ENCODE measurements around the gene SDF2L1. TPM values are rescaled to one million over a fixed set of nuclear protein-coding genes. Genes with fewer than 3 reads are reported as not detected.
A peak's percentile ranks its signal among the peaks of the same experiment; 100 is the strongest.

SDF2L1 gene
- total RNA-seq, 6 experiments from 2014 or later, result 49.1 to 63.5 (median 55.6) TPM

DNA sequence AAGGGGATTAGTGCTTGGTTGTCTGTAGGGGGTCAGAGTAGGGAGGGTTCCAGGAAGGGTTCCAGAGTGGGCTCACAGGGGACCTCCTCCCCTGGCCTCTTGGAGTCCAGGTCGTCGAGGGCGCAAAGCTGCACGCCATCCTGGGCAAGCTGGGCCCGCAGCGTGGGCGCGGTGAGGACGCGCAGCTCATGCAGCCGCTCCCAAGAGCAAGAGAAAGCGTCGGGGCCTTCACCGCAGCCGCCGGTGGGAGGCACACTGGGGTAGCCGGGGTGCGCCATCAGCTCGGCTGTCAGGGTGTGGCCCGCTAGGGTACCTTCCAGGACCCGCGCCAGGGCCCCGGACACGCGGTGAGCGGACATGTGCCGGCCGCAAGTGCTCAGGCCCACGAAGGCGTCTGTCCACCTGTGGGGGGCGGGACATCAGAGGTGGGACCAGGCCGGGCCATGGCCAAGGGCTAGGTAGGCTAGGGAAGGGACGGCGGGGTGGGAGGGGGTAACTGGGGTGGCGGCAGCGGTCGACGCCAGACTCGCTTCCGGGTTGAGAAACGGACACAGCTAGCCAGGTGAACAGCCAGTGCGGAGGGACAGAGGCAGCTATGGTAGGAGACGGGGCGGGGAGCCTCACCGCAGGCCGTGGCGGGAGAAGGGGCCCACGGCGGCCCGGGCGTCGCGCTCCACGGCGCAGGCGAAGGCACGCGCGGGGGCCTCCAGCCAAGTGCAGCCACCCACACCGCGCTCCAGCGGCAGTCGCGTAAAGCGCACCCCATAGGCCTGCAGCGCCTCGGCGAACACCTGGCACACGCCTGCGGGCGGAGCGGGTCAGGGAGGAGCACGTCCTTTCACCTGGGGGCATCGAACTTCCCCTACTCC is 13.5 kb upstream of the SDF2L1 start:
- TF ChIP-seq, protein P1, sequence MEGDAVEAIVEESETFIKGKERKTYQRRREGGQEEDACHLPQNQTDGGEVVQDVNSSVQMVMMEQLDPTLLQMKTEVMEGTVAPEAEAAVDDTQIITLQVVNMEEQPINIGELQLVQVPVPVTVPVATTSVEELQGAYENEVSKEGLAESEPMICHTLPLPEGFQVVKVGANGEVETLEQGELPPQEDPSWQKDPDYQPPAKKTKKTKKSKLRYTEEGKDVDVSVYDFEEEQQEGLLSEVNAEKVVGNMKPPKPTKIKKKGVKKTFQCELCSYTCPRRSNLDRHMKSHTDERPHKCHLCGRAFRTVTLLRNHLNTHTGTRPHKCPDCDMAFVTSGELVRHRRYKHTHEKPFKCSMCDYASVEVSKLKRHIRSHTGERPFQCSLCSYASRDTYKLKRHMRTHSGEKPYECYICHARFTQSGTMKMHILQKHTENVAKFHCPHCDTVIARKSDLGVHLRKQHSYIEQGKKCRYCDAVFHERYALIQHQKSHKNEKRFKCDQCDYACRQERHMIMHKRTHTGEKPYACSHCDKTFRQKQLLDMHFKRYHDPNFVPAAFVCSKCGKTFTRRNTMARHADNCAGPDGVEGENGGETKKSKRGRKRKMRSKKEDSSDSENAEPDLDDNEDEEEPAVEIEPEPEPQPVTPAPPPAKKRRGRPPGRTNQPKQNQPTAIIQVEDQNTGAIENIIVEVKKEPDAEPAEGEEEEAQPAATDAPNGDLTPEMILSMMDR (IDR thresholded peaks at IDR 0.05), result no peak
- H3K9me3 Mint-ChIP-seq, result no peaks in the 10 kb centered on the region; the same call in 1 of the 2 replicates
- peaks cover 21% of the 10 kb centered on the region for H3K4me1 Mint-ChIP-seq (ENCODE audit: low read depth)
- H3K4me3 Mint-ChIP-seq, result peak overlapping the region; percentile 90
- peaks cover 8% of the 10 kb centered on the region for H3K36me3 Mint-ChIP-seq (ENCODE audit: low read depth)
- peaks cover 12% of the 10 kb centered on the region for H3K27me3 Mint-ChIP-seq (ENCODE audit: insufficient read depth)
- no peak for DNase-seq
- peak overlapping the region; percentile 81 for H3K27ac Mint-ChIP-seq

DNA sequence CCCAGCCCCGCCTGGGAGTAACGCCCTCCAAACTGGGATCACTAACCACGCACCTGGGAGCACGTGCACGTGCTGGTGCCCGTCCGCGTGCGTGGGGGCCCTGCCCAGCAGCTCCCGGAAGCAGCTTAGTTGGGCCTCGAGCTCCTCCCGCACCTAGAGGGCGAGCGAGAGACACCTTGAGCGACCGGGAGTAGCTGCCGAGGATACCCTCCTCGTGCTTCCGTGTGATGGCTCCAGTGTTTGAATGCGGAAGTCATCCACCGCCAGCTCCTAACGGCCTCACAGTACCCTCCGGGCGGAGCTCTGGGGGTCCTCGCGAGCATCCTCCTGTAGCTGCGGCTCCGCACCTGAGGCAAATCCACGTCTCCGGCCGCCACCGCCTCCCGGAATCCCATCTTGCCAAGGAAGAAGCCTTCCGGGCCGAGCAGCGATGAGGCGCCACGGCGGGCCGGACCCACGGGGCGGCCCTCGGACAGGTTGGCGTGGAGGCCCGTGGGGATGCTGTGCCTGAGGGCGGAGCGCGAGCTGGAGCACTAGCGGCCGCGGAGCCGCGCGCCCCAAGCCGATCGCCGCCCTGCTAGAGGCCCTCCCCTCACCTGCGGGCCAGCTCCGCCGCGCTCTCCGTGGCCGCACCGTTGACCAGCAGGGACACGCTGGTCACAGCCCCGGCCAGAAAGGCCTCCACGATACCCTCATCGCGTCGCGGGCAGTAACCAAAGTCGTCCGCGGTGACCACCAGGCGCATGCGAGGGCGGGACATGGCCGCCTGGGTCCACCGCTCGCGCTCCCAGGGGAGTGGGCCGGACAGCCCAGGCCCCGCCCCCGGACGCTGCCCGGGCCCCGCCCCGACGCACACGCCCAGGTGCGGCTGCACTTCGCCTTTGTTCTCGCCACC is 12.6 kb upstream of the SDF2L1 start, which contains the start of gene YDJC:
Gene YDJC (minus strand): TSS at position 768 of the 895 bp plus-strand sequence. CDS start 8 bp downstream, at position 760.
- TF ChIP-seq, protein P1 (IDR thresholded peaks at IDR 0.05), result peak; percentile 94; the same call in 1 of the 2 replicates
- no peaks in the 10 kb centered on the region; the same call in 1 of the 2 replicates for H3K9me3 Mint-ChIP-seq
- peaks cover 8% of the 10 kb centered on the region for H3K36me3 Mint-ChIP-seq (ENCODE audit: low read depth)
- peak within 1 kb of the TSS; percentile 81 for H3K27ac Mint-ChIP-seq
- H3K4me3 Mint-ChIP-seq, result peak within 1 kb of the TSS; percentile 90
- H3K27me3 Mint-ChIP-seq (ENCODE audit: insufficient read depth), result peaks cover 12% of the 10 kb centered on the region
- peak; percentile 86 for DNase-seq
- peaks cover 17% of the 10 kb centered on the region for H3K4me1 Mint-ChIP-seq (ENCODE audit: low read depth)

DNA sequence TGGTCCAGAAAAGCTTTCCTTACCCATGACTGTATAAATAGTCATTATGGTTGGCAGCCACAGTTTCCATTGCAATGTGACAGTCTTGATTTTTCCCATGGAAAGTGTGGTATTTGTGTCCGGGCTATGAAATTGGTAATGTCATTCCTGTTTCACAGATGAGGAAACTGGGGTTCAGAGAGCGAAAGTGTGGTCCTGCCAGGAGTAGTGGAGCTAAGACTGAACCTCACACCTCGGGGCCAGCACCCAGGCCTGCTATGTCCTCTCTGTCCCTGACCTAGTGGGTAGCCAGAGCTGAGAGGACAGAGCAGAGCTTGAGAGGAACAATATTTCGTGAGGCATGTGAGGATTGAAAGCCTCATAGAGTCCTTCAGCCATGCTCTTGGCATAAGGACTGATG is 11.1 kb upstream of the SDF2L1 start:
- TF ChIP-seq, protein P1 (IDR thresholded peaks at IDR 0.05), result no peak
- Mint-ChIP-seq H3K9me3 (no peaks in the 10 kb centered on the region; the same call in 1 of the 2 replicates), H3K36me3 (ENCODE audit: low read depth) (peaks cover 8% of the 10 kb centered on the region), H3K27me3 (ENCODE audit: insufficient read depth) (peaks cover 5% of the 10 kb centered on the region), H3K27ac (no peak overlapping the region), H3K4me3 (no peak overlapping the region), H3K4me1 (ENCODE audit: low read depth) (peaks cover 11% of the 10 kb centered on the region)
- no peak for DNase-seq

GRCh38 chr22:21632237-21632895 is 9.7 kb upstream of the SDF2L1 start, which contains the start of gene CCDC116:
TSS of gene CCDC116 (plus strand) at chr22:21632760. CDS start at chr22:21633182, 422 bp downstream.
- Mint-ChIP-seq H3K4me3 (no peak within 1 kb of the TSS), H3K4me1 (ENCODE audit: low read depth) (peaks cover 7% of the 10 kb centered on the region), H3K27me3 (ENCODE audit: insufficient read depth) (peaks cover 1% of the 10 kb centered on the region; the same call in 1 of the 2 replicates), H3K27ac (no peak within 1 kb of the TSS), H3K36me3 (ENCODE audit: low read depth) (peaks cover 8% of the 10 kb centered on the region), H3K9me3 (no peaks in the 10 kb centered on the region)
- TF ChIP-seq, protein P1 (IDR thresholded peaks at IDR 0.05), result no peak
- no peak for DNase-seq

- no peak overlapping the region for H3K4me3 Mint-ChIP-seq
- H3K27ac Mint-ChIP-seq, result no peak overlapping the region
- H3K27me3 Mint-ChIP-seq (ENCODE audit: insufficient read depth), result peaks cover 1% of the 10 kb centered on the region; the same call in 1 of the 2 replicates
- peaks cover 5% of the 10 kb centered on the region for H3K4me1 Mint-ChIP-seq (ENCODE audit: low read depth)
- no peak for DNase-seq
- H3K9me3 Mint-ChIP-seq, result no peaks in the 10 kb centered on the region
- H3K36me3 Mint-ChIP-seq (ENCODE audit: low read depth), result peaks cover 6% of the 10 kb centered on the region
- TF ChIP-seq, protein P1 (IDR thresholded peaks at IDR 0.05), result no peak
Observed at GRCh38 chr22:21632931-21633330, 9.2 kb upstream of the SDF2L1 start.
